Neural cell (in vitro differentiated cells): Measurements from ENCODE around the gene DYNC1I2.

ENCODE experiments used
- POLR2AphosphoS5 ChIP-seq: IDR thresholded peaks from 2 replicates; pipeline ENCODE4 v1.6.1; 2012
- TF ChIP-seq, protein P1 (sequence below): fragments of 450-650 bp; IDR thresholded peaks from 2 replicates; pipeline ENCODE4 v1.5.1; 2014; ENCODE audit warnings: antibody characterized with exemption, mild to moderate bottlenecking, moderate library complexity; ENCODE audit not compliant: poor library complexity, severe bottlenecking

DNA sequence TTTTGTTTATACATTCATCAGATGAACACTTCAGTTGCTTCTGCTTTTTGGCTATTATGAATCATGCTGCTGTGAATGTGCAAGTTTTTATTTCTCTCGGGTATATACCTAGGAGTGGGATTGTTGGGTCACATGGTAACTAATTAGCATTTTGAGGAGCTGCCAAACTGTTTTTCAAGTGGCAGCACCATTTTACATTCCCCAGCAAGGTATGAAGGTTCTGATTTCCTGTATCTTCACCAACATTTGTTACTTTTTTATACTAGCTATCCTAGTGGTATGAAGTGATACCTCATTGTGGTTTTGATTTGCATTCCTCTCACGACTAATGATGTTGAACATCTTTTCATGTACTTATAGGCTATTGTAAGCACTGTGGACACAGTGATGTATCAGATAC is 53.9 kb downstream of the DYNC1I2 start:
- TF ChIP-seq, protein P1, sequence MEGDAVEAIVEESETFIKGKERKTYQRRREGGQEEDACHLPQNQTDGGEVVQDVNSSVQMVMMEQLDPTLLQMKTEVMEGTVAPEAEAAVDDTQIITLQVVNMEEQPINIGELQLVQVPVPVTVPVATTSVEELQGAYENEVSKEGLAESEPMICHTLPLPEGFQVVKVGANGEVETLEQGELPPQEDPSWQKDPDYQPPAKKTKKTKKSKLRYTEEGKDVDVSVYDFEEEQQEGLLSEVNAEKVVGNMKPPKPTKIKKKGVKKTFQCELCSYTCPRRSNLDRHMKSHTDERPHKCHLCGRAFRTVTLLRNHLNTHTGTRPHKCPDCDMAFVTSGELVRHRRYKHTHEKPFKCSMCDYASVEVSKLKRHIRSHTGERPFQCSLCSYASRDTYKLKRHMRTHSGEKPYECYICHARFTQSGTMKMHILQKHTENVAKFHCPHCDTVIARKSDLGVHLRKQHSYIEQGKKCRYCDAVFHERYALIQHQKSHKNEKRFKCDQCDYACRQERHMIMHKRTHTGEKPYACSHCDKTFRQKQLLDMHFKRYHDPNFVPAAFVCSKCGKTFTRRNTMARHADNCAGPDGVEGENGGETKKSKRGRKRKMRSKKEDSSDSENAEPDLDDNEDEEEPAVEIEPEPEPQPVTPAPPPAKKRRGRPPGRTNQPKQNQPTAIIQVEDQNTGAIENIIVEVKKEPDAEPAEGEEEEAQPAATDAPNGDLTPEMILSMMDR: no peak
- TF ChIP-seq POLR2AphosphoS5: no peak
